HepG2 (cell line): Measurements from ENCODE around the gene VPS54. TPM values are rescaled to one million over a fixed set of nuclear protein-coding genes. Genes with fewer than 3 reads are reported as not detected.
A peak's percentile ranks its signal among the peaks of the same experiment; 100 is the strongest.

Source experiments
- CEBPB ChIP-seq: IDR thresholded peaks from 2 replicates; pipeline ENCODE4 v1.6.1; 2011; ENCODE audit warnings: low read depth, low read length, improper control_type of control experiment, borderline replicate concordance
- HNF1B ChIP-seq: sonication (generic); formaldehyde crosslinking; IDR thresholded peaks from 2 replicates; pipeline ENCODE4 v1.5.1; 2020; ENCODE audit warnings: mild to moderate bottlenecking, moderate library complexity, missing genetic modification reagents
- HNF4A ChIP-seq: sonication (generic); formaldehyde crosslinking; IDR thresholded peaks from 2 replicates; pipeline ENCODE4 v1.4.0; 2020; ENCODE audit warnings: missing genetic modification reagents
- KLF13 ChIP-seq: sonication (generic); formaldehyde crosslinking; IDR thresholded peaks from 2 replicates; pipeline ENCODE4 v1.4.0; 2020; ENCODE audit warnings: mild to moderate bottlenecking, missing genetic modification reagents
- MAFF ChIP-seq: IDR thresholded peaks from 2 replicates; pipeline ENCODE4 v1.6.1; 2011; ENCODE audit warnings: low read depth, low read length, improper control_type of control experiment
- MBD4 ChIP-seq: IDR thresholded peaks from 2 replicates; pipeline ENCODE4 v1.6.1; 2012; ENCODE audit warnings: low read length, inconsistent platforms, borderline replicate concordance
- NCOA1 ChIP-seq: sonication (generic); formaldehyde crosslinking; IDR thresholded peaks from 2 replicates; pipeline ENCODE4 v1.9.0; 2021; ENCODE audit warnings: missing genetic modification reagents
- NONO ChIP-seq, 2 experiments: fragments of 450-650 bp in 1 of 2; sonication (generic) in 1 of 2; formaldehyde crosslinking in 1 of 2; IDR thresholded peaks in 1 of 2; conservative IDR thresholded peaks in 1 of 2; 2 replicates each; pipeline versions ENCODE4 v1.6.1 to v1.8.0; 2017 to 2022; ENCODE audit warnings: mild to moderate bottlenecking in 1 of 2, missing genetic modification reagents in 1 of 2, moderate library complexity in 1 of 2
- PAXIP1 ChIP-seq: sonication (generic); formaldehyde crosslinking; conservative IDR thresholded peaks from 2 replicates; pipeline ENCODE4 v1.4.0; 2020; ENCODE audit warnings: mild to moderate bottlenecking, missing genetic modification reagents, moderate library complexity
- TAF15 ChIP-seq: fragments of 200-400 bp; formaldehyde crosslinking; IDR thresholded peaks from one replicate; pipeline ENCODE4 v1.6.1; 2018; ENCODE audit warnings: mild to moderate bottlenecking, low read depth, low read length; ENCODE audit not compliant: poor library complexity, severe bottlenecking
- ZBTB7B ChIP-seq: sonication (generic); formaldehyde crosslinking; IDR thresholded peaks from 2 replicates; pipeline ENCODE4 v1.4.0; 2020; ENCODE audit warnings: missing genetic modification reagents
- ZFP36L1 ChIP-seq: sonication (generic); formaldehyde crosslinking; IDR thresholded peaks from 2 replicates; pipeline ENCODE4 v1.8.0; 2022; ENCODE audit warnings: mild to moderate bottlenecking, missing genetic modification reagents, moderate library complexity
- ZNF205 ChIP-seq: IDR thresholded peaks from 2 replicates; pipeline ENCODE4 v1.6.1; 2018; ENCODE audit warnings: missing biosample characterization, missing genetic modification reagents
- ZNF296 ChIP-seq: sonication (generic); formaldehyde crosslinking; conservative IDR thresholded peaks from 2 replicates; pipeline ENCODE4 v1.5.0; 2020; ENCODE audit warnings: mild to moderate bottlenecking, missing genetic modification reagents
- ZNF317 ChIP-seq: sonication (generic); formaldehyde crosslinking; IDR thresholded peaks from 2 replicates; pipeline ENCODE4 v1.5.0; 2020; ENCODE audit warnings: mild to moderate bottlenecking, missing genetic modification reagents
- ZNF878 ChIP-seq: sonication (generic); formaldehyde crosslinking; IDR thresholded peaks from 2 replicates; pipeline ENCODE4 v1.8.1; 2023; ENCODE audit warnings: mild to moderate bottlenecking, missing genetic modification reagents, moderate library complexity
- ZSCAN30 ChIP-seq: sonication (generic); formaldehyde crosslinking; IDR thresholded peaks from 2 replicates; pipeline ENCODE4 v1.5.0; 2020; ENCODE audit warnings: mild to moderate bottlenecking, missing genetic modification reagents
- polyA plus RNA-seq, 8 experiments: library from polyadenylated mRNA; depleted of rRNA in 3 of 8; stranded (reverse) in 7 of 8; unstranded in 1 of 8; fragments of >200 nt; fragmentation: Illumina TruSeq in 4 of 8; extraction: Trizol in 4 of 8; gene quantifications; 2 replicates each; pipeline versions ENCODE4 v1.2.1 to v1.2.3, GENCODE V29; 2011 to 2016; ENCODE audit warnings: low read depth in 4 of 8, missing spikeins in 1 of 8, mixed read lengths in 1 of 8; ENCODE audit not compliant: insufficient read depth in 1 of 8
- total RNA-seq, 5 experiments: library from RNA; depleted of rRNA; stranded (reverse); fragments of >200 nt; fragmentation: Illumina TruSeq; extraction: Trizol; gene quantifications; 2 replicates each; pipeline ENCODE4 v1.2.3, GENCODE V29; 2016; ENCODE audit warnings: low read depth in 1 of 5
- TF ChIP-seq, protein P1 (sequence below): sonication (generic); formaldehyde crosslinking; IDR thresholded peaks from 2 replicates; pipeline ENCODE4 v1.5.1; 2020; ENCODE audit warnings: missing genetic modification reagents, mild to moderate bottlenecking, borderline replicate concordance
- TF ChIP-seq, protein P2 (sequence below): sonication (generic); formaldehyde crosslinking; IDR thresholded peaks from 2 replicates; pipeline ENCODE4 v1.8.0; 2022; ENCODE audit warnings: mild to moderate bottlenecking, missing genetic modification reagents
- TF ChIP-seq, protein P3 (sequence below): IDR thresholded peaks from 2 replicates; pipeline ENCODE4 v1.6.1; 2016; ENCODE audit warnings: mild to moderate bottlenecking

Gene VPS54
- total and polyA plus RNA-seq, 2 of the 13 experiments (the other 11 are each of a cell fraction or from before 2014, with no cell fraction given) = 64.7 to 77.5 TPM

DNA sequence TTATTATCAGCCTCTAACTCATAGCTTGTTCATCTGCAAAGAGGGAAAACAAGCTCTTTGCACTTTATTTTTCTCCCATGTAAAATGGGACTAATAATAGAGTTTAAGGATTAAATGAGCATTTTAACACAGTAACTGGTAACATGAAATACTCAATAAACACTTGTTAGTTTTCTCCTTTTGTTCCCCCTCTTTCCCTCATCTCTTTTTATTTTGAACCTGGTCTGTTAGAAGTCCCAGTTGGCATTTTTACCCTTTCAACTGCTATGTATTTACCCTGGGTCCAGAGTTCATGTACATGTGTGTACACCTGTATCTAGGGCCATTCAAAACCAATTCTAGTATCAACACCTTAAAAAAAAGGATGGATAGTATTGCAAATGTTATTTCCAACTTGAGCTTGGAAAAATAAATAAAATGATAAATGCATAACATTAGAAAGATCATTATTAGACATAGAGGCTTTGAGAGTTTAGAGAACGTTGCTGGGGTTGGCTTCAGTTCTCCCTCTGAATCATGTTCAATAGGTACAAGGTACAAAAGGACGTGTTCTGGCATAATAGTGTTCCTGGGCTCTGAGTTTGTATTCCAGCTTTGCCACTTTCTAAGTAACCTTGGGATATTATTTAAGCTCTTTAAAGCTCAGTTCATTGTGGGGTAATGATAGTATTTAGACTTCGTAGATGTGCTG lies 5.2 kb upstream of the VPS54 start (continued):
- TF ChIP-seq, protein P1, sequence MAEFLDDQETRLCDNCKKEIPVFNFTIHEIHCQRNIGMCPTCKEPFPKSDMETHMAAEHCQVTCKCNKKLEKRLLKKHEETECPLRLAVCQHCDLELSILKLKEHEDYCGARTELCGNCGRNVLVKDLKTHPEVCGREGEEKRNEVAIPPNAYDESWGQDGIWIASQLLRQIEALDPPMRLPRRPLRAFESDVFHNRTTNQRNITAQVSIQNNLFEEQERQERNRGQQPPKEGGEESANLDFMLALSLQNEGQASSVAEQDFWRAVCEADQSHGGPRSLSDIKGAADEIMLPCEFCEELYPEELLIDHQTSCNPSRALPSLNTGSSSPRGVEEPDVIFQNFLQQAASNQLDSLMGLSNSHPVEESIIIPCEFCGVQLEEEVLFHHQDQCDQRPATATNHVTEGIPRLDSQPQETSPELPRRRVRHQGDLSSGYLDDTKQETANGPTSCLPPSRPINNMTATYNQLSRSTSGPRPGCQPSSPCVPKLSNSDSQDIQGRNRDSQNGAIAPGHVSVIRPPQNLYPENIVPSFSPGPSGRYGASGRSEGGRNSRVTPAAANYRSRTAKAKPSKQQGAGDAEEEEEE = no peak
- TF ChIP-seq, protein P2, sequence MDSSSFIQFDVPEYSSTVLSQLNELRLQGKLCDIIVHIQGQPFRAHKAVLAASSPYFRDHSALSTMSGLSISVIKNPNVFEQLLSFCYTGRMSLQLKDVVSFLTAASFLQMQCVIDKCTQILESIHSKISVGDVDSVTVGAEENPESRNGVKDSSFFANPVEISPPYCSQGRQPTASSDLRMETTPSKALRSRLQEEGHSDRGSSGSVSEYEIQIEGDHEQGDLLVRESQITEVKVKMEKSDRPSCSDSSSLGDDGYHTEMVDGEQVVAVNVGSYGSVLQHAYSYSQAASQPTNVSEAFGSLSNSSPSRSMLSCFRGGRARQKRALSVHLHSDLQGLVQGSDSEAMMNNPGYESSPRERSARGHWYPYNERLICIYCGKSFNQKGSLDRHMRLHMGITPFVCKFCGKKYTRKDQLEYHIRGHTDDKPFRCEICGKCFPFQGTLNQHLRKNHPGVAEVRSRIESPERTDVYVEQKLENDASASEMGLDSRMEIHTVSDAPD = no peak
- TF ChIP-seq MBD4 = peak; percentile 63; the same call in 1 of the 2 replicates
- no peak for TF ChIP-seq NONO (IDR thresholded peaks at IDR 0.05)
- peak; percentile 32; the same call in 1 of the 2 replicates for TF ChIP-seq NONO (CRISPR knock-in tag; conservative IDR thresholded peaks at IDR 0.05)
- TF ChIP-seq, protein P3, sequence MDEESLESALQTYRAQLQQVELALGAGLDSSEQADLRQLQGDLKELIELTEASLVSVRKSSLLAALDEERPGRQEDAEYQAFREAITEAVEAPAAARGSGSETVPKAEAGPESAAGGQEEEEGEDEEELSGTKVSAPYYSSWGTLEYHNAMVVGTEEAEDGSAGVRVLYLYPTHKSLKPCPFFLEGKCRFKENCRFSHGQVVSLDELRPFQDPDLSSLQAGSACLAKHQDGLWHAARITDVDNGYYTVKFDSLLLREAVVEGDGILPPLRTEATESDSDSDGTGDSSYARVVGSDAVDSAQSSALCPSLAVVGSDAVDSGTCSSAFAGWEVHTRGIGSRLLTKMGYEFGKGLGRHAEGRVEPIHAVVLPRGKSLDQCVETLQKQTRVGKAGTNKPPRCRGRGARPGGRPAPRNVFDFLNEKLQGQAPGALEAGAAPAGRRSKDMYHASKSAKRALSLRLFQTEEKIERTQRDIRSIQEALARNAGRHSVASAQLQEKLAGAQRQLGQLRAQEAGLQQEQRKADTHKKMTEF (CRISPR knock-in tag) = peak; percentile 79
- TF ChIP-seq KLF13 (CRISPR knock-in tag) = no peak
- TF ChIP-seq ZNF296 (CRISPR knock-in tag) = no peak
- no peak for TF ChIP-seq ZFP36L1 (CRISPR knock-in tag)
- TF ChIP-seq HNF1B = no peak
- peak; percentile 70; the same call in 1 of the 2 replicates for TF ChIP-seq ZSCAN30
- no peak for TF ChIP-seq ZNF205
- peak; percentile 69; the same call in 1 of the 2 replicates for TF ChIP-seq NCOA1
- TF ChIP-seq CEBPB = no peak
- TF ChIP-seq PAXIP1 (CRISPR knock-in tag) = peak; percentile 99
- peak; percentile 13; the same call in 1 of the 2 replicates for TF ChIP-seq MAFF
- TF ChIP-seq ZNF878 (CRISPR knock-in tag) = peak; percentile 67; the same call in 1 of the 2 replicates
- TF ChIP-seq ZNF317 = no peak
- TF ChIP-seq ZBTB7B = no peak
- TF ChIP-seq TAF15 = no peak
- peak; percentile 94 for TF ChIP-seq HNF4A (CRISPR knock-in tag)
